H1 (cell line): ENCODE measurements around the gene LAP3. TPM values are rescaled to one million over a fixed set of nuclear protein-coding genes. Genes with fewer than 3 reads are reported as not detected.
A peak's percentile ranks its signal among the peaks of the same experiment; 100 is the strongest.

ENCODE experiments used
- CTCF ChIA-PET: fragments of 300-600 bp; sonication (Branson Sonifier 250); formaldehyde crosslinking; loops from one replicate; lab custom pipeline; 2021; ENCODE audit not compliant: partially characterized antibody; lab: Charles Lee
- POLR2A ChIA-PET: fragments of 300-600 bp; sonication (Branson Sonifier 250); formaldehyde crosslinking; loops from one replicate; lab custom pipeline; 2021; ENCODE audit warnings: inconsistent platforms; ENCODE audit not compliant: partially characterized antibody; lab: Charles Lee
- DNase-seq, 2 experiments: peaks; one replicate each; pipeline versions ENCODE4 v3.0.0 to v3.0.0-alpha.2; 2010 to 2022; ENCODE audit warnings: low spot score in 2 of 2, low read depth in 1 of 2, mixed read lengths in 1 of 2
- FAIRE-seq: peaks from 2 replicates; lab custom pipeline; 2011; peaks lifted over from hg19 to GRCh38; lab: Jason Lieb, UNC
- H2AFZ ChIP-seq: 2 replicates; pipeline ENCODE4 v1.8.1; 2012; ENCODE audit warnings: low read length, inconsistent platforms
- H2AK5ac ChIP-seq: 2 replicates; pipeline ENCODE4 v1.6.1; 2013; ENCODE audit warnings: low read depth, low read length
- H2BK120ac ChIP-seq: replicated peaks from 2 replicates; pipeline ENCODE3; 2013; ENCODE audit warnings: low read depth, low read length, inconsistent platforms
- H2BK12ac ChIP-seq: 2 replicates; pipeline ENCODE4 v1.6.1; 2013; ENCODE audit warnings: low read depth, low read length
- H2BK15ac ChIP-seq: 2 replicates; pipeline ENCODE4 v1.6.1; 2013; ENCODE audit warnings: low read length
- H2BK20ac ChIP-seq: 2 replicates; pipeline ENCODE4 v1.6.1; 2013; ENCODE audit warnings: low read length
- H2BK5ac ChIP-seq: 2 replicates; pipeline ENCODE4 v1.6.1; 2013; ENCODE audit warnings: low read depth, low read length
- H3K14ac ChIP-seq: 2 replicates; pipeline ENCODE4 v1.6.1; 2013; ENCODE audit warnings: inconsistent platforms; ENCODE audit not compliant: insufficient read length
- H3K18ac ChIP-seq: 2 replicates; pipeline ENCODE4 v1.6.1; 2013; ENCODE audit warnings: low read length; ENCODE audit errors: extremely low read depth
- H3K23ac ChIP-seq: 2 replicates; pipeline ENCODE4 v1.6.1; 2013; ENCODE audit warnings: inconsistent platforms; ENCODE audit not compliant: insufficient read length
- H3K23me2 ChIP-seq: 2 replicates; pipeline ENCODE4 v1.6.1; 2013; ENCODE audit warnings: low read depth, low read length
- H3K27ac ChIP-seq: 2 replicates; pipeline ENCODE4 v1.6.1; 2011; ENCODE audit warnings: low read depth, low read length, inconsistent platforms
- H3K27me3 ChIP-seq, 4 experiments: replicated peaks in 1 of 4; 1 replicate in 1 of 4; 2 replicates in 3 of 4; pipeline versions ENCODE4 v1.6.1 to v1.8.1; 2011 to 2013; ENCODE audit warnings: low read length in 3 of 4, mild to moderate bottlenecking in 3 of 4, inconsistent platforms in 2 of 4, mixed read lengths in 2 of 4, moderate library complexity in 1 of 4; ENCODE audit not compliant: control insufficient read depth in 3 of 4, insufficient read depth in 3 of 4; ENCODE audit errors: extremely low read depth in 1 of 4
- H3K36me3 ChIP-seq, 4 experiments: 2 replicates each; pipeline versions ENCODE4 v1.6.1 to v1.8.1; 2011 to 2013; ENCODE audit warnings: mild to moderate bottlenecking in 4 of 4, low read length in 3 of 4, moderate library complexity in 2 of 4, control low read depth in 1 of 4, inconsistent platforms in 1 of 4; ENCODE audit not compliant: insufficient read depth in 4 of 4, control insufficient read depth in 2 of 4
- H3K4ac ChIP-seq: replicated peaks from 2 replicates; pipeline ENCODE3; 2013; ENCODE audit warnings: low read length, low read depth, mixed read lengths, inconsistent platforms; ENCODE audit not compliant: insufficient read length
- H3K4me1 ChIP-seq, 4 experiments: replicated peaks in 1 of 4; 1 replicate in 1 of 4; 2 replicates in 3 of 4; pipeline versions ENCODE4 v1.6.1 to v1.8.1; 2011 to 2013; ENCODE audit warnings: low read length in 3 of 4, inconsistent platforms in 2 of 4, mixed read lengths in 1 of 4; ENCODE audit not compliant: insufficient read depth in 4 of 4, control insufficient read depth in 3 of 4
- H3K4me2 ChIP-seq, 2 experiments: 2 replicates each; pipeline versions ENCODE4 v1.6.1 to v1.8.1; 2011 to 2013; ENCODE audit warnings: low read depth in 2 of 2, low read length in 2 of 2, control low read depth in 1 of 2, inconsistent platforms in 1 of 2, mild to moderate bottlenecking in 1 of 2; ENCODE audit not compliant: insufficient read depth in 1 of 2
- H3K4me3 ChIP-seq, 4 experiments: fragments of 200-600, 300-600 bp in 1 of 4; sonication (generic), shearing (Covaris generic), sonication (Bioruptor Twin) in 1 of 4; 2 replicates each; pipeline versions ENCODE4 v1.5.1 to v1.8.1; 2011 to 2016; ENCODE audit warnings: low read length in 4 of 4, low read depth in 3 of 4, control low read depth in 2 of 4, inconsistent platforms in 2 of 4, mild to moderate bottlenecking in 2 of 4, mixed read lengths in 1 of 4, moderate library complexity in 1 of 4; ENCODE audit not compliant: insufficient read depth in 2 of 4; ENCODE audit errors: extremely low read depth in 1 of 4
- H3K56ac ChIP-seq: replicated peaks from 2 replicates; pipeline ENCODE3; 2013; ENCODE audit warnings: low read depth, mild to moderate bottlenecking, mixed read lengths, low read length, inconsistent platforms; ENCODE audit not compliant: insufficient read length
- H3K79me1 ChIP-seq: 2 replicates; pipeline ENCODE4 v1.6.1; 2013; ENCODE audit warnings: low read depth, low read length, control low read depth
- H3K79me2 ChIP-seq, 2 experiments: 2 replicates each; pipeline versions ENCODE4 v1.6.1 to v1.8.1; 2012 to 2013; ENCODE audit warnings: low read length in 2 of 2, mild to moderate bottlenecking in 2 of 2, inconsistent platforms in 1 of 2; ENCODE audit not compliant: insufficient read depth in 2 of 2, control insufficient read depth in 1 of 2
- H3K9ac ChIP-seq, 4 experiments: replicated peaks in 1 of 4; 1 replicate in 1 of 4; 2 replicates in 3 of 4; pipeline versions ENCODE4 v1.6.1 to v1.8.1; 2011 to 2013; ENCODE audit warnings: low read depth in 3 of 4, low read length in 3 of 4, control low read depth in 2 of 4, mild to moderate bottlenecking in 2 of 4, moderate library complexity in 2 of 4, inconsistent platforms in 1 of 4; ENCODE audit errors: extremely low read depth in 1 of 4
- H3K9me3 ChIP-seq, 2 experiments: 2 replicates each; pipeline versions ENCODE4 v1.6.1 to v1.8.1; 2012 to 2013; ENCODE audit warnings: mild to moderate bottlenecking in 2 of 2, moderate library complexity in 2 of 2, control low read depth in 1 of 2, inconsistent platforms in 1 of 2, low read depth in 1 of 2, low read length in 1 of 2, mixed read lengths in 1 of 2; ENCODE audit not compliant: insufficient read depth in 2 of 2
- H4K20me1 ChIP-seq, 2 experiments: replicated peaks in 1 of 2; 2 replicates each; pipeline versions ENCODE3 to v1.8.1; 2011 to 2013; ENCODE audit warnings: inconsistent platforms in 2 of 2, low read length in 2 of 2, mild to moderate bottlenecking in 1 of 2; ENCODE audit not compliant: insufficient read depth in 2 of 2, control insufficient read depth in 1 of 2
- H4K5ac ChIP-seq: 2 replicates; pipeline ENCODE4 v1.6.1; 2013; ENCODE audit warnings: low read length, low read depth, mixed read lengths, inconsistent platforms; ENCODE audit not compliant: insufficient read length
- H4K8ac ChIP-seq: 2 replicates; pipeline ENCODE4 v1.8.0; 2013; ENCODE audit warnings: mild to moderate bottlenecking, moderate library complexity, low read length, inconsistent platforms; ENCODE audit not compliant: insufficient read depth; ENCODE audit errors: extremely low read depth
- H4K91ac ChIP-seq: replicated peaks from 2 replicates; pipeline ENCODE3; 2013; ENCODE audit warnings: low read length, mixed read lengths, inconsistent platforms; ENCODE audit not compliant: insufficient read length
- ATF2 ChIP-seq: IDR thresholded peaks from 2 replicates; pipeline ENCODE4 v1.6.1; 2012; ENCODE audit warnings: low read length, inconsistent platforms
- CBX5 ChIP-seq: fragments of 300-800, 300-1000 bp; sonication (generic); IDR thresholded peaks from 2 replicates; pipeline ENCODE4 v1.7.1; 2016; ENCODE audit warnings: antibody characterized with exemption, low read length, low read depth
- CEBPB ChIP-seq: IDR thresholded peaks from 2 replicates; pipeline ENCODE4 v1.6.1; 2012; ENCODE audit warnings: low read depth, low read length
- CHD2 ChIP-seq: IDR thresholded peaks from 2 replicates; pipeline ENCODE4 v1.6.1; 2012; ENCODE audit warnings: low read length, improper control_type of control experiment
- CTCF ChIP-seq, 3 experiments: IDR thresholded peaks; 1 replicate in 2 of 3; 2 replicates in 1 of 3; pipeline versions ENCODE4 v1.5.1 to v1.6.1; 2011; ENCODE audit warnings: low read length in 3 of 3, mild to moderate bottlenecking in 3 of 3, inconsistent platforms in 2 of 3, low read depth in 1 of 3, moderate library complexity in 1 of 3; ENCODE audit not compliant: insufficient read depth in 1 of 3; ENCODE audit errors: control extremely low read depth in 1 of 3
- GTF2F1 ChIP-seq: IDR thresholded peaks from 2 replicates; pipeline ENCODE4 v1.6.1; 2012; ENCODE audit warnings: low read depth, low read length, improper control_type of control experiment, borderline replicate concordance
- RNF2 ChIP-seq: fragments of 200-900, 300-1000 bp; sonication (generic); IDR thresholded peaks from 2 replicates; pipeline ENCODE4 v1.7.1; 2016; ENCODE audit warnings: borderline replicate concordance, low read depth, mild to moderate bottlenecking, antibody characterized with exemption, low read length; ENCODE audit not compliant: poor library complexity, severe bottlenecking; ENCODE audit errors: missing control alignments
- TBP ChIP-seq: IDR thresholded peaks from 2 replicates; pipeline ENCODE4 v1.6.1; 2011; ENCODE audit warnings: low read depth, low read length, improper control_type of control experiment
- TCF12 ChIP-seq: IDR thresholded peaks from 2 replicates; pipeline ENCODE4 v1.6.1; 2011; ENCODE audit warnings: low read depth, mild to moderate bottlenecking, low read length
- WGBS, 2 experiments: shearing (Covaris generic) in 1 of 2; methylation state at CpG; one replicate each; pipeline versions ENCODE4 v1.1.6 to v1.1.7; 2013 to 2015; ENCODE audit warnings: low lambda C conversion rate in 2 of 2, mixed read lengths in 2 of 2, inconsistent platforms in 1 of 2, low coverage in 1 of 2, missing lambda C conversion rate in 1 of 2; ENCODE audit not compliant: insufficient replicate concordance in 2 of 2, insufficient coverage in 1 of 2, insufficient read length in 1 of 2; ENCODE audit errors: extremely low coverage in 1 of 2, missing lambda C conversion rate in 1 of 2; 5-methylcytosine and 5-hydroxymethylcytosine counted together
- polyA plus RNA-seq, 7 experiments: library from polyadenylated mRNA; depleted of rRNA in 3 of 7; stranded (reverse) in 5 of 7; unstranded in 2 of 7; fragments of >200 nt in 5 of 7; fragments of 200-250 nt in 2 of 7; gene quantifications; 1 replicate in 5 of 7; 2 replicates in 1 of 7; 4 replicates in 1 of 7; pipeline versions ENCODE4 v1.2.1 to v1.2.3, GENCODE V29; 2011 to 2013; ENCODE audit warnings: missing spikeins in 2 of 7, mixed read lengths in 2 of 7
- total RNA-seq: library from RNA; stranded (reverse); fragmentation: NEBNext Ultra II Directional; extraction: Animal tissue kit (Norgen Biotek cat#: 25700); gene quantifications from 2 replicates; pipeline ENCODE4 v1.2.1, GENCODE V29; 2021

LAP3 gene
- total and polyA plus RNA-seq, 2 of the 8 experiments (the other 6 are each of a cell fraction or from before 2014, with no cell fraction given), result 28.3 to 50.9 TPM

DNA sequence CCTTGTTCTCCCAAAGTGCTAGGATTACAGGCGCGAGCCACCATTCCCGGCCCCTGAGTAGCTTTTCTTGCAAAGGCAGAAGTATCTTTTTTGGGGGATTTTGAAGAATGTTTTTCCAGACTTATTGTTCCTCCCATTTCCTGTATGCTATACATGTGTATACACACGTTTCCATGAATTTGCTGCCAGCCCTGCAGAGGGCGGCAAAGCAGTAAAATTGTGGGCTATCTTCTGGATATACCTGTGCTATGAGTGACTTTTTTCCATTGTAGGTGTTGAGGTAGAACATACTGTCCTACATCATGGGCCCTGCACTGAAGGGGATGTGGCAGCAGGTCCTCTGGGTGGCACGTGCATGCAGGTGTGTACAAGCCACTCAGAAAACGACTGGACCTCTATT is 20.5 kb downstream of the LAP3 start:
- H2BK120ac ChIP-seq, result no peak overlapping the region
- no peak overlapping the region for H3K56ac ChIP-seq
- 85% methylated on average over 7 of the region's 7 CpGs; no CpG with 5 or more reads in 1 of the 2 experiments for WGBS, 2 experiments
- H2AK5ac ChIP-seq, result no peak overlapping the region
- H4K8ac ChIP-seq, result no peak overlapping the region
- no peak overlapping the region for H3K4me2 ChIP-seq
- no peak overlapping the region for H2BK5ac ChIP-seq
- peaks cover 5 to 32% (median 22%) of the 10 kb centered on the region in 4 experiments for H3K36me3 ChIP-seq
- H3K4ac ChIP-seq, result no peak overlapping the region
- H2BK15ac ChIP-seq, result no peak overlapping the region
- no peaks in the 10 kb centered on the region for H3K27me3 ChIP-seq
- no peaks in the 10 kb centered on the region for H3K4me1 ChIP-seq
- H3K23ac ChIP-seq, result no peak overlapping the region
- H3K9me3 ChIP-seq, result no peaks in the 10 kb centered on the region
- no peak overlapping the region for H3K9ac ChIP-seq
- H4K91ac ChIP-seq, result no peak overlapping the region
- no peak overlapping the region for H2BK12ac ChIP-seq
- no peak overlapping the region for H2AFZ ChIP-seq
- no peaks in the 10 kb centered on the region for H3K79me2 ChIP-seq
- FAIRE-seq (no peak), DNase-seq (no peak)
- no peak overlapping the region for H3K14ac ChIP-seq
- H3K79me1 ChIP-seq, result no peaks in the 10 kb centered on the region
- ChIA-PET POLR2A (interaction anchor here (1.0 to 1.4 kb wide), 3 partner anchors 13 to 29 kb away, joined by 3 to 5 read pairs (median 3); no protein-coding TSS in a partner anchor), CTCF (interaction anchor here (0.8 to 1.6 kb wide), 10 partner anchors 9 to 84 kb away, joined by 3 to 5 read pairs (median 3); no protein-coding TSS in a partner anchor)
- no peak overlapping the region for H3K18ac ChIP-seq
- H4K5ac ChIP-seq, result no peak overlapping the region
- H3K23me2 ChIP-seq, result no peaks in the 10 kb centered on the region
- no peak overlapping the region for H3K27ac ChIP-seq
- peaks cover 0 to 1% of the 10 kb centered on the region in 2 experiments for H4K20me1 ChIP-seq
- H3K4me3 ChIP-seq, result no peak overlapping the region
- no peak overlapping the region for H2BK20ac ChIP-seq
- TF ChIP-seq TCF12, result no peak
- no peak for TF ChIP-seq RNF2
- TF ChIP-seq ATF2, result no peak
- peak in 2 of 3 experiments; percentile 26 to 43; a peak in 2 of 4 replicates for TF ChIP-seq CTCF (IDR thresholded peaks at IDR 0.05; ENCODE audit: control extremely low read depth in 1 of 3, insufficient read depth in 1 of 3, low read depth in 1 of 3, low read length in 3 of 3)
- TF ChIP-seq CHD2, result no peak
- TF ChIP-seq CBX5, result no peak
- no peak for TF ChIP-seq TBP
- no peak for TF ChIP-seq CEBPB
- no peak for TF ChIP-seq GTF2F1
